T-helper 2 cell treated with Interferon-gamma antibody and Interleukin-4, amounts not matched to agents 5 μg/mL and 100 μg/mL, for 36 hours (primary cell): ENCODE data around the gene CARMIL3.
"Not testable (repeated sequence)": the region's sequence is repeated elsewhere in the genome, so short reads cannot be mapped to it uniquely, and the experiment has no call there.

Experiments
- DNase-seq: peaks from one replicate; pipeline ENCODE4 v3.0.0; 2021; ENCODE audit warnings: low spot score
- H3K27ac Mint-ChIP-seq: one replicate; pipeline ENCODE4 v1.8.0; 2021; ENCODE audit warnings: mild to moderate bottlenecking, mixed read lengths
- H3K27me3 Mint-ChIP-seq: one replicate; pipeline ENCODE4 v1.8.0; 2021; ENCODE audit warnings: low read depth, mixed read lengths
- H3K36me3 Mint-ChIP-seq: one replicate; pipeline ENCODE4 v1.8.0; 2021; ENCODE audit warnings: low read depth, mixed read lengths
- H3K4me1 Mint-ChIP-seq: one replicate; pipeline ENCODE4 v1.8.0; 2021; ENCODE audit warnings: low read depth, mixed read lengths
- H3K4me3 Mint-ChIP-seq: one replicate; pipeline ENCODE4 v1.8.0; 2022; ENCODE audit warnings: mild to moderate bottlenecking, moderate library complexity, mixed read lengths
- H3K9me3 Mint-ChIP-seq: one replicate; pipeline ENCODE4 v1.8.0; 2021; ENCODE audit warnings: mixed read lengths

The CARMIL3 gene

DNA sequence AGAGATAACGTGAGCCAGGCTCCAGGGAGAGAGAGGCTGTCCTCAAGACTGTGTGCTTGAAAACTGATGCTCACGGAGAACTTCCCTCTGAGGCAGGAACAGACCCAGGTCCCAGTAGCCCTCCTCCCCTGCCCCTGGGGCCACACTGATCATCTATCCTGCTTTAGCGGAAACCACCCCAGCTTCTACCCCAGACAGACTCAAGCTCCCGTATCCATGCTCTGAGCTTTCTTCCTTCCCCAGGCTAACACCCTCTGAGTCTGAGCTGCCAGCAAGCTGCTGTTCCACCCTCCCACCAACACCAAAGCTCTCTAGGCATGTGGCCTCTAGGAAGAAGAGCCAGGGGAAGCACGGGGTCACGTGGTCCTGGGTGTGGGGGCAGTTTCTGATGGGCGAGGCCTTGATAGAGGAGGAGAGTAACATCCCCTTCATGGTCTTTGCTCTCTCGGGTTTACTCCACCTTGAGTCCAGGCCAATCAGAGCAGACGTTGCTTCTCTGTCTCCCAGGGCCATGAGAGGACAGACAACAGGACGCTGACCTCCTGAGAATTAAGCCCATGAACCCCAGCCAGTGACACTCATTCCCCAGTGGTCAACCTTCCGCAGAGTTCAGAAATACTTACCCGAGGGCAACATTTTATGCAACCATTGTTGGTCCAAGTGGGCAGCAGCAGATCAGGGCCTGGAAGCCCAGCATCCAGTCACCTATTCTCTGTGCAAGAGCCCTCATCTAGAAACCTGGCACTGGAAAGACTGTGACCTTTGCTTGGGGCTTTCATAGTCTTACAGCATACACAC lies 43.7 kb downstream of the CARMIL3 start:
- H3K27ac Mint-ChIP-seq = peak overlapping the region; percentile 95
- peak overlapping the region; percentile 100 for H3K4me3 Mint-ChIP-seq
- H3K27me3 Mint-ChIP-seq = no peaks in the 10 kb centered on the region
- peak; percentile 73 for DNase-seq
- H3K36me3 Mint-ChIP-seq = peaks cover 36% of the 10 kb centered on the region
- no peaks in the 10 kb centered on the region for H3K9me3 Mint-ChIP-seq
- H3K4me1 Mint-ChIP-seq = peaks cover 30% of the 10 kb centered on the region

GRCh38 chr14:24096545-24097181 lies 44.9 kb downstream of the CARMIL3 start:
- Mint-ChIP-seq H3K27me3 (no peaks in the 10 kb centered on the region), H3K27ac (peak overlapping the region; percentile 75), H3K36me3 (peaks cover 42% of the 10 kb centered on the region), H3K4me1 (peaks cover 28% of the 10 kb centered on the region), H3K9me3 (no peaks in the 10 kb centered on the region), H3K4me3 (peak overlapping the region; percentile 38)
- DNase-seq = no peak

- no peak overlapping the region for H3K4me3 Mint-ChIP-seq
- peaks cover 54% of the 10 kb centered on the region for H3K36me3 Mint-ChIP-seq
- no peak overlapping the region for H3K27ac Mint-ChIP-seq
These were observed 46.6 kb downstream of the CARMIL3 start for GRCh38 chr14:24098229-24098926.

GRCh38 chr14:24098927-24099813 lies 47.4 kb downstream of the CARMIL3 start:
- no peaks in the 10 kb centered on the region for H3K9me3 Mint-ChIP-seq
- no peak for DNase-seq
- peaks cover 62% of the 10 kb centered on the region for H3K36me3 Mint-ChIP-seq
- no peak overlapping the region for H3K4me3 Mint-ChIP-seq
- H3K27me3 Mint-ChIP-seq = no peaks in the 10 kb centered on the region
- H3K4me1 Mint-ChIP-seq = peaks cover 15% of the 10 kb centered on the region
- peak overlapping the region; percentile 20 for H3K27ac Mint-ChIP-seq

More at GRCh38 chr14:24098229-24098926, 46.6 kb downstream of the CARMIL3 start:
- no peak for DNase-seq
- Mint-ChIP-seq H3K27me3 (no peaks in the 10 kb centered on the region), H3K4me1 (peaks cover 19% of the 10 kb centered on the region), H3K9me3 (no peaks in the 10 kb centered on the region)

DNA sequence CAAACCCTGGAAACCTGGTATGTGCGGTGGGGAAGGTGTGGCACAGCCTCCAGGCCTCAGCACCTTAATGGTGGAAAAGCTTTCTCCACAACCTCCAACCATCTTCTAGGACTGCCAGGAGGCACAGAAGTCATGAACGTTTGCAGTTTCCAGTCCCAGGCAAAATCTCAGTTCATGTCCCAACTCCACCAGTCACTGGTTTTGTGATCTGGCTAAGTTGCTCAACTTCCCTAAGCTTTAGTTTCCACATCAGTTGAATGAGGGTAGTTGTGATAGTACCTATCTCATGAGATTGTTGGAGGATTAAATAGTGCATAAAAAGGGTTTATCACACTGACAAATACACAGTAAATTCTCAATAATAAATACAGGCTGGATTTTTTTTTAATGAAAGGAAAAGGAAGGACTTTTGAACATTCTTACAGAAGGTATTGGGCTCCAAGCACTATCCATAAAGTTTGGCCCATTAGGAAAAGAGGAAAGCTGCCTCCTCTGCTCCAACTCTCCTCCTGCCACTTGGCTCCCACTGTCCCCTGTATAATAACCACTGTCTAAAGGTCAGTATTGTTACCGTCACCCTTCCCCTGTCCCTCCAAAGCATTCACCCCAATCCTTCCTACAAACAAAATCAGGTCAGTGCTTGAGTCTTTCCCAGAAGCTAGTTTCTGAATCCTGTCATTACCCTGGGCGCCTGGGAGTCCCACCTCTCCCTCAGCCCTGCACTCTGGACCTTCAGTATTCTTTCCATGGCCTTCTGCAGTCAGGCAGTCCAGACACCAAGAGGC lies 48.6 kb downstream of the CARMIL3 start:
- peaks cover 64% of the 10 kb centered on the region for H3K36me3 Mint-ChIP-seq
- no peak overlapping the region for H3K27ac Mint-ChIP-seq
- no peak for DNase-seq
- no peak overlapping the region for H3K4me3 Mint-ChIP-seq
- peaks cover 13% of the 10 kb centered on the region for H3K4me1 Mint-ChIP-seq
- peaks cover 3% of the 10 kb centered on the region for H3K9me3 Mint-ChIP-seq
- H3K27me3 Mint-ChIP-seq = no peaks in the 10 kb centered on the region

DNA sequence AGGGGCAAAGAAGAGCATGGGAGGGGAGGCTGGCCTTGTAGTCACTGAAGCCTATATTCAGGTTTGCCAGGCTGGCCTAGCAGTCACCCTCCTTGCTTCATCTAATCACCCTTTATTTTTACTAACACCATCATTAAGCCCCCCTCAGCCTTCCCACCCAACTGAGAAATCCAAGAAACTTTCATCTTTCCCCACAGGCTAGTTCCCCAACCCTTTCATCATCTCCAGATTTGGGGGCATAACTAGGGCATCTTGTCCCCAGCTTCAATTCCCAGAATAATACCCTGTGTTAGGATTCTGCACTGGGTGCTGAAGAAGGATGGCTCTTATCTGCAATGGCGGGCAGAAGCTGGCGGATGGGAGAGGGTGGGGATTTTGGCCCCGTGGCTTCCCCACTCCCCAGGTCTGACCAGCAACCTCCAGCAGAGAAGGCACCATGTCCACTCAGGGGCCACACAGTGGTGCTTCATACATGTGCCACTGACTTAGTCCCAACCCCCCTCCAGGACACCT lies 49.2 kb downstream of the CARMIL3 start:
- DNase-seq = no peak
- Mint-ChIP-seq H3K4me3 (no peak overlapping the region), H3K36me3 (peaks cover 60% of the 10 kb centered on the region), H3K4me1 (peaks cover 11% of the 10 kb centered on the region), H3K27ac (peak overlapping the region; percentile 55), H3K9me3 (peaks cover 3% of the 10 kb centered on the region), H3K27me3 (no peaks in the 10 kb centered on the region)

GRCh38 chr14:24102357-24103048 lies 50.7 kb downstream of the CARMIL3 start:
- H3K27ac Mint-ChIP-seq = no peak overlapping the region
- H3K4me1 Mint-ChIP-seq = peaks cover 5% of the 10 kb centered on the region
- no peak overlapping the region for H3K4me3 Mint-ChIP-seq
- H3K9me3 Mint-ChIP-seq = peaks cover 3% of the 10 kb centered on the region
- no peak for DNase-seq
- peaks cover 52% of the 10 kb centered on the region for H3K36me3 Mint-ChIP-seq
- no peaks in the 10 kb centered on the region for H3K27me3 Mint-ChIP-seq

DNA sequence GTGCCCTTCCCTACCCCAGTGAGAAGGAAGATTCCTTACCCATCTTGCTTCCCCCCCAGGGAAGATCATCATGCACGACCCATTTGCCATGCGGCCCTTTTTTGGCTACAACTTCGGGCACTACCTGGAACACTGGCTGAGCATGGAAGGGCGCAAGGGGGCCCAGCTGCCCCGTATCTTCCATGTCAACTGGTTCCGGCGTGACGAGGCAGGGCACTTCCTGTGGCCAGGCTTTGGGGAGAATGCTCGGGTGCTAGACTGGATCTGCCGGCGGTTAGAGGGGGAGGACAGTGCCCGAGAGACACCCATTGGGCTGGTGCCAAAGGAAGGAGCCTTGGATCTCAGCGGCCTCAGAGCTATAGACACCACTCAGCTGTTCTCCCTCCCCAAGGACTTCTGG lies 51.6 kb downstream of the CARMIL3 start:
- Mint-ChIP-seq H3K27ac (no peak overlapping the region), H3K27me3 (no peaks in the 10 kb centered on the region), H3K9me3 (peaks cover 3% of the 10 kb centered on the region), H3K36me3 (peaks cover 46% of the 10 kb centered on the region), H3K4me3 (no peak overlapping the region), H3K4me1 (peaks cover 8% of the 10 kb centered on the region)
- no peak for DNase-seq

DNA sequence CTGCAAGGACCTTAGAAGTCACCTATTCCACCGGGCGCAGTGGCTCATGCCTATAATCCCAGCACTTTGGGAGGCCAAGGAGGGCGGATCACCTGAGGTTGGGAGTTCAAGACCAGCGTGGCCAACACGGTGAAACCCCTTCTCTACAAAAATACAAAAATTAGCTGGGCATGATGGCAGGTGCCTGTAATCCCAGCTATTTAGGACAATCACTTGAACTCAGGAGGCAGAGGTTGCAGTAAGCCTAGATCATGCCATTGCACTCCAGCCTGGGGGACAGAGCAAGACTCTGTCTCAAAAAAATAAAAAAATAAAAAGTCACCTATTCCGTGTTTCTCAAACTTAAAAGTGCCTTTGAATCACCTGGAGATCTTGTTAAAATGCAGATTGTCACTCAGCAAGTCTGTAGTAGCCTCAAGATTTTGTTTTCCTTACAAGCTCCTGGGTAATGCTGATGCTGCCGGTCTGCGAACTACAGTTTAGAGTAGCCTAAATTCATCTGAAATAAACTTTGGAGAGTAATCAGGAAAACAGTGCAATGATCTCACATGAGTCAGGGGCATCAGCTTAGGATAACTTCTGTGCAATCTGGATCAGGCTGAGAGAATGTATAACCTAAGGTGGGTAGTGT lies 53.9 kb downstream of the CARMIL3 start:
- not testable (repeated sequence) for H3K27ac Mint-ChIP-seq, DNase-seq, H3K27me3 Mint-ChIP-seq, H3K9me3 Mint-ChIP-seq, H3K4me3 Mint-ChIP-seq
- Mint-ChIP-seq H3K4me1 (peaks cover 18% of the 10 kb centered on the region), H3K36me3 (peaks cover 33% of the 10 kb centered on the region)

DNA sequence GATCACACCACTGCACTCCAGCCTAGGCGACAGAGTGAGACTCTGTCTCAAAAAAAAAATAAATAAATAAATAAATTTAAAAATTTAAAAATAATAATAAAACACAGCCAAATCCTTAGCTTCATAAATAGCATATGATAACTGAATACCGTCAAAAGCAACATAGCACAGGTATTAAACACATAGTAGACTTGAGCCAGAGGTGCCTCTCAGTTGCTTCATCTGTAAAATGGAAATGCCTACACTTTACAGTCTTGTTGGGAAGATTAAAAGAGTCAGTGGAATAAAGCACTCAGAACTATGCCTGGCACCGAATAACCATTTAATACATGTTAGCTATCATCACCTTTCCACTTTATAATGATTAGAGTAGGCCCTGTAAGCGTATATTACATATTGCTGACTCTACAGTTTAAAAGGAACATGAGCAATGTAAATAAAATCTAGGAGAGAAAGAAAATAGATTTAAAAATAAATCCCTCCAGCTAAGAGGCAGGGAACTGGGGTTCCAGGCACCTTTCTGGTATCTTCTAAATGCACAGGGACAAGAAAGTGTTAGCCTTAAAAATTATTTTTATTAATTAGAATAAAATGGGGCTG lies 55.0 kb downstream of the CARMIL3 start:
- H3K27ac Mint-ChIP-seq = no peak overlapping the region

DNA sequence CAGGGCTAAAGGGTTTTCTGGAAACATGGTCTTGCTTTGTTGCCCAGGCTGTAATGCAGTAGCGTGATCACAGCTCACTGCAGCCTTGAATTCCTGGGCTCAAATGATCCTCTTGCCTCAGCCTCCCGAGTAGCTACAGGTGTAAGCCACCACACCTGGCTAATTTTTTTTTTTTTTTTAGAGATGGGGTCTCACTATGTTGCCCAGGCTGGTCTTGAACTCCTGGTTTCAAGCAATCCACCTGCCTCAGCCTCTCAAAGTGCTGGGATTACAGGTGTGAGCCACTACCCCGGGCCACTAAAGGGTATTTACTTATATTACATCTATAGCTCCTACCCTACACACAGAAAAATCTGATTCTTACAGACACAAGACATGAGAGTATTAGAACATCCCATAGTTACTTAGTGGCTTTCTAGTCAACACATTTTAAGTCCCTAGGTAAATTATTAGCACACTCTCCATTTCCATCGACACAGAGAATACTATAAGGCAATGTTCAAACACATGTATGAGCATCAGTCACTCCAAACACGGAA lies 56.6 kb downstream of the CARMIL3 start:
- Mint-ChIP-seq H3K4me3 (peak overlapping the region; percentile 50), H3K27ac (peak overlapping the region; percentile 96), H3K9me3 (peaks cover 3% of the 10 kb centered on the region), H3K4me1 (peaks cover 18% of the 10 kb centered on the region), H3K27me3 (no peaks in the 10 kb centered on the region), H3K36me3 (peaks cover 17% of the 10 kb centered on the region)
- DNase-seq = no peak

More for the DNA sequence above, 55.0 kb downstream of the CARMIL3 start:
- no peak overlapping the region for H3K4me3 Mint-ChIP-seq
- DNase-seq = no peak
- H3K27me3 Mint-ChIP-seq = no peaks in the 10 kb centered on the region
- peaks cover 3% of the 10 kb centered on the region for H3K9me3 Mint-ChIP-seq
- peaks cover 29% of the 10 kb centered on the region for H3K36me3 Mint-ChIP-seq
- peaks cover 18% of the 10 kb centered on the region for H3K4me1 Mint-ChIP-seq
